Mesenchymal stem cell (in vitro differentiated cells and primary cell): Measurements from ENCODE around the gene LDB2.

Experiments
- DNase-seq: peaks from one replicate; pipeline ENCODE4 v3.0.0-alpha.2; 2013
- H2AFZ ChIP-seq: one replicate; pipeline ENCODE4 v1.6.1; 2013; ENCODE audit warnings: low read depth, mild to moderate bottlenecking, control low read depth, inconsistent platforms, low read length, moderate library complexity
- H2AK5ac ChIP-seq: 2 replicates; pipeline ENCODE4 v1.6.1; 2013; ENCODE audit warnings: low read length, moderate library complexity, mild to moderate bottlenecking, inconsistent platforms; ENCODE audit not compliant: severe bottlenecking
- H2BK120ac ChIP-seq: one replicate; pipeline ENCODE4 v1.6.1; 2013; ENCODE audit warnings: low read depth, mild to moderate bottlenecking, inconsistent platforms, low read length, moderate library complexity
- H2BK12ac ChIP-seq, 2 experiments: one replicate each; pipeline ENCODE4 v1.6.1; 2013; ENCODE audit warnings: inconsistent platforms in 2 of 2, low read length in 2 of 2, mild to moderate bottlenecking in 2 of 2, moderate library complexity in 2 of 2, control low read depth in 1 of 2
- H2BK15ac ChIP-seq: one replicate; pipeline ENCODE4 v1.6.1; 2013; ENCODE audit warnings: mild to moderate bottlenecking, low read depth, inconsistent platforms; ENCODE audit not compliant: poor library complexity, severe bottlenecking
- H2BK5ac ChIP-seq: 2 replicates; pipeline ENCODE4 v1.6.1; 2013; ENCODE audit warnings: low read depth, mild to moderate bottlenecking, low read length, control low read depth, inconsistent platforms; ENCODE audit not compliant: poor library complexity, severe bottlenecking
- H3K14ac ChIP-seq, 2 experiments: one replicate each; pipeline ENCODE4 v1.6.1; 2013; ENCODE audit warnings: inconsistent platforms in 2 of 2, low read length in 2 of 2, control low read depth in 1 of 2, mild to moderate bottlenecking in 1 of 2, moderate library complexity in 1 of 2
- H3K18ac ChIP-seq, 2 experiments: one replicate each; pipeline ENCODE4 v1.6.1; 2013; ENCODE audit warnings: inconsistent platforms in 2 of 2, low read length in 2 of 2, control low read depth in 1 of 2, low read depth in 1 of 2, mild to moderate bottlenecking in 1 of 2
- H3K23ac ChIP-seq, 2 experiments: one replicate each; pipeline ENCODE4 v1.6.1; 2013; ENCODE audit warnings: inconsistent platforms in 2 of 2, low read length in 2 of 2, mild to moderate bottlenecking in 2 of 2, moderate library complexity in 2 of 2, control low read depth in 1 of 2
- H3K27ac ChIP-seq: 2 replicates; pipeline ENCODE4 v1.5.1; 2013; ENCODE audit warnings: mild to moderate bottlenecking, moderate library complexity, low read length, control low read depth, inconsistent platforms; ENCODE audit not compliant: poor library complexity, severe bottlenecking
- H3K27me3 ChIP-seq, 2 experiments: 2 replicates each; pipeline versions ENCODE4 v1.6.1 to v1.7.0; 2013; ENCODE audit warnings: low read length in 2 of 2, mild to moderate bottlenecking in 2 of 2, moderate library complexity in 2 of 2, control low read depth in 1 of 2, inconsistent platforms in 1 of 2; ENCODE audit not compliant: control insufficient read depth in 1 of 2, insufficient read depth in 1 of 2
- H3K36me3 ChIP-seq, 2 experiments: 2 replicates each; pipeline versions ENCODE4 v1.6.1 to v1.7.0; 2013; ENCODE audit warnings: low read length in 2 of 2, control low read depth in 1 of 2, inconsistent platforms in 1 of 2, low read depth in 1 of 2, mild to moderate bottlenecking in 1 of 2; ENCODE audit not compliant: insufficient read depth in 2 of 2, control insufficient read depth in 1 of 2
- H3K4ac ChIP-seq, 2 experiments: one replicate each; pipeline ENCODE4 v1.6.1; 2013; ENCODE audit warnings: inconsistent platforms in 2 of 2, low read length in 2 of 2, mild to moderate bottlenecking in 2 of 2, moderate library complexity in 2 of 2, control low read depth in 1 of 2, low read depth in 1 of 2
- H3K4me1 ChIP-seq: 2 replicates; pipeline ENCODE4 v1.6.1; 2013; ENCODE audit warnings: low read depth, low read length, control low read depth; ENCODE audit not compliant: control insufficient read depth, insufficient read depth
- H3K4me2 ChIP-seq: 2 replicates; pipeline ENCODE4 v1.6.1; 2013; ENCODE audit warnings: low read length, mild to moderate bottlenecking, inconsistent platforms; ENCODE audit not compliant: poor library complexity, severe bottlenecking
- H3K4me3 ChIP-seq, 2 experiments: 2 replicates each; pipeline versions ENCODE4 v1.5.1 to v1.7.0; 2013; ENCODE audit warnings: low read length in 2 of 2, mild to moderate bottlenecking in 2 of 2, control low read depth in 1 of 2, low read depth in 1 of 2; ENCODE audit not compliant: insufficient read depth in 1 of 2
- H3K79me1 ChIP-seq: replicated peaks from 2 replicates; pipeline ENCODE4 v1.6.1; 2013; ENCODE audit warnings: mild to moderate bottlenecking, control low read depth, low read length, inconsistent platforms; ENCODE audit not compliant: poor library complexity, severe bottlenecking
- H3K9ac ChIP-seq: 2 replicates; pipeline ENCODE4 v1.7.0; 2013; ENCODE audit warnings: mild to moderate bottlenecking, low read length, moderate library complexity
- H3K9me3 ChIP-seq: 2 replicates; pipeline ENCODE4 v1.7.0; 2013; ENCODE audit warnings: mild to moderate bottlenecking, low read length; ENCODE audit not compliant: control insufficient read depth
- H4K8ac ChIP-seq: one replicate; pipeline ENCODE4 v1.6.1; 2013; ENCODE audit warnings: inconsistent platforms, mild to moderate bottlenecking, low read length, moderate library complexity
- H4K91ac ChIP-seq: one replicate; pipeline ENCODE4 v1.6.1; 2013; ENCODE audit warnings: mild to moderate bottlenecking, low read length, inconsistent platforms
- WGBS: methylation state at CpG from one replicate; pipeline ENCODE4 v1.1.7; 2013; ENCODE audit warnings: mixed read lengths; 5-methylcytosine and 5-hydroxymethylcytosine counted together

Gene LDB2

GRCh38 chr4:16658183-16658582 lies 240.3 kb downstream of the LDB2 start:
- Histone ChIP-seq H2BK5ac (no peak overlapping the region), H2AFZ (no peak overlapping the region), H3K9ac (no peak overlapping the region), H4K8ac (no peak overlapping the region), H3K18ac (no peak overlapping the region), H3K36me3 (peaks cover 0 to under 1% of the 10 kb centered on the region in 2 experiments), H3K9me3 (no peaks in the 10 kb centered on the region), H2AK5ac (no peak overlapping the region), H3K23ac (no peak overlapping the region), H3K4me1 (no peaks in the 10 kb centered on the region), H3K14ac (no peak overlapping the region), H3K79me1 (no peaks in the 10 kb centered on the region), H2BK15ac (no peak overlapping the region), H3K4me3 (no peak overlapping the region), H3K27me3 (no peaks in the 10 kb centered on the region), H2BK120ac (no peak overlapping the region), H3K4me2 (no peak overlapping the region), H4K91ac (no peak overlapping the region), H3K4ac (no peak overlapping the region), H3K27ac (no peak overlapping the region), H2BK12ac (no peak overlapping the region)
- no peak for DNase-seq
- WGBS = 96% methylated on average over 1 of the region's 2 CpGs

DNA sequence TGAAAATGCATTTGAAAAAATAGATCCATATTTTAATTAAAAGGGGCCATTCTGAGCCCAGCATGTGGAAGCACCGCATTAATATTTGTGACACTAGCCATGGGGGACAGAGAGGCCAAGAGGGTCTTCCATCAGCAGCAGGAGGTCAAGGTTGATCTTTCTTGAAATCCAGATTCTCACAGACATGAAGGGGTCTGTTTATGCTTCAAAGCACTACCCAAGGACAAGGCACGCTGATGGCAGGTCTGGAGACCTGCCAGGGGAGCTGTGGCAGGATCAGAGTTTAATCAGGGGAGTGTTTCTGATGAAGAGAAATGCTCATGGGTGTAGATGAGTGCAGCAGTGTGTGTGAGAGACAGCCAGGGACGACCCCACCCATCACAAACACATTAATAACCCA lies 243.3 kb downstream of the LDB2 start:
- no peak overlapping the region for H2BK120ac ChIP-seq
- no peak overlapping the region for H3K9ac ChIP-seq
- no peak overlapping the region for H3K4ac ChIP-seq
- 92% methylated on average over 2 of the region's 3 CpGs for WGBS
- H2BK12ac ChIP-seq = no peak overlapping the region
- no peak overlapping the region for H3K14ac ChIP-seq
- H3K27me3 ChIP-seq = no peaks in the 10 kb centered on the region
- H3K4me1 ChIP-seq = no peaks in the 10 kb centered on the region
- no peak overlapping the region for H3K23ac ChIP-seq
- no peak overlapping the region for H3K27ac ChIP-seq
- DNase-seq = no peak
- no peak overlapping the region for H2BK5ac ChIP-seq
- no peak overlapping the region for H4K8ac ChIP-seq
- no peak overlapping the region for H3K4me2 ChIP-seq
- H4K91ac ChIP-seq = no peak overlapping the region
- no peak overlapping the region for H2BK15ac ChIP-seq
- no peak overlapping the region for H3K4me3 ChIP-seq
- H2AFZ ChIP-seq = no peak overlapping the region
- H3K18ac ChIP-seq = no peak overlapping the region
- no peaks in the 10 kb centered on the region for H3K9me3 ChIP-seq
- no peak overlapping the region for H2AK5ac ChIP-seq
- no peaks in the 10 kb centered on the region for H3K79me1 ChIP-seq
- H3K36me3 ChIP-seq = no peaks in the 10 kb centered on the region

DNA sequence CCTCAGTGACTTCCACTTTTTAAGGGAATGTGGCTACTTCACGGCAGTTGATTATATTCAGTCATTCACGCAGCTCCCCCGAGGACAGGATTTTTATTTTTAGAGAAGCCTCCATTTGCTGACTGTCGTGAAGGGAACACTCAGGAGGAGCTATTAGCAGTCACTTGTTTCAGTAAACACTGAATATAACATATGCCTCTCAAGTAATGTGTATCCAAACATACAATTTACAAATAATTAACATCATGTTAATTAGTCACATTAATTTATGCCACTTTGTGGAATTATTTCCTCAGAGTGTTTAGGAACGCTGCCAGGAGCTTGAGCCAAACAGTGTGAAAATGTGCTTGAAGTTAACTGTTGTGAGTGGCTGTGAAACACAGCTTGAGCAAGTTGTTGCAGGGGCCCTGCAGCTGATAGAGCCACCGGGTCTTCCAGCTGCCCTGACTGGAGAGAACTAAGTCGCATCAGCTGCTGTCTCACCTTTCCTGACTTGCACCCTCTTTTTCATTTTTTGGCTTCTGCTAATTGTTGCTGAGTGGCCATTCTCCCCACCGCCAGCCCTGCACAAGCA lies 245.6 kb downstream of the LDB2 start:
- no peak for DNase-seq
- Histone ChIP-seq H2AK5ac (no peak overlapping the region), H3K9ac (no peak overlapping the region), H3K4me3 (no peak overlapping the region), H3K27me3 (no peaks in the 10 kb centered on the region), H3K9me3 (no peaks in the 10 kb centered on the region), H3K79me1 (no peaks in the 10 kb centered on the region), H3K36me3 (no peaks in the 10 kb centered on the region), H2BK120ac (no peak overlapping the region), H2AFZ (no peak overlapping the region), H2BK12ac (no peak overlapping the region), H3K27ac (no peak overlapping the region), H2BK15ac (no peak overlapping the region), H4K91ac (no peak overlapping the region), H3K18ac (no peak overlapping the region), H3K4me1 (no peaks in the 10 kb centered on the region), H3K4ac (no peak overlapping the region), H3K23ac (no peak overlapping the region), H3K4me2 (no peak overlapping the region), H3K14ac (peak overlapping the region in 1 of 2 experiments; percentile 41), H4K8ac (no peak overlapping the region), H2BK5ac (no peak overlapping the region)
- 90% methylated on average over 7 of the region's 8 CpGs for WGBS

GRCh38 chr4:16646459-16646858 lies 252.0 kb downstream of the LDB2 start:
- no peak overlapping the region for H3K14ac ChIP-seq
- no peak overlapping the region for H2BK15ac ChIP-seq
- DNase-seq = no peak

More at GRCh38 chr4:16646459-16646858, 252.0 kb downstream of the LDB2 start:
- no peak overlapping the region for H2AFZ ChIP-seq
- no peaks in the 10 kb centered on the region for H3K79me1 ChIP-seq
- no peak overlapping the region for H4K8ac ChIP-seq
- no peak overlapping the region for H2AK5ac ChIP-seq
- no peak overlapping the region for H4K91ac ChIP-seq
- H3K4ac ChIP-seq = no peak overlapping the region
- H3K23ac ChIP-seq = no peak overlapping the region
- no peak overlapping the region for H3K27ac ChIP-seq
- no peaks in the 10 kb centered on the region for H3K27me3 ChIP-seq
- H2BK5ac ChIP-seq = no peak overlapping the region
- H3K4me2 ChIP-seq = no peak overlapping the region
- no peaks in the 10 kb centered on the region for H3K36me3 ChIP-seq
- H3K9ac ChIP-seq = no peak overlapping the region
- no peak overlapping the region for H2BK120ac ChIP-seq
- no peak overlapping the region for H3K18ac ChIP-seq
- WGBS = 99% methylated on average over 3 of the region's 4 CpGs
- no peaks in the 10 kb centered on the region for H3K9me3 ChIP-seq
- no peak overlapping the region for H3K4me3 ChIP-seq
- H3K4me1 ChIP-seq = no peaks in the 10 kb centered on the region
- no peak overlapping the region for H2BK12ac ChIP-seq
